Medulla oblongata (tissue), 1 donor: ENCODE data around the gene MYO7A.
A peak's percentile ranks its signal among the peaks of the same experiment; 100 is the strongest.

Experiments
- DNase-seq: peaks from one replicate; pipeline ENCODE4 v3.0.0-alpha.2; 2015; ENCODE audit errors: extremely low spot score

Gene MYO7A

DNA sequence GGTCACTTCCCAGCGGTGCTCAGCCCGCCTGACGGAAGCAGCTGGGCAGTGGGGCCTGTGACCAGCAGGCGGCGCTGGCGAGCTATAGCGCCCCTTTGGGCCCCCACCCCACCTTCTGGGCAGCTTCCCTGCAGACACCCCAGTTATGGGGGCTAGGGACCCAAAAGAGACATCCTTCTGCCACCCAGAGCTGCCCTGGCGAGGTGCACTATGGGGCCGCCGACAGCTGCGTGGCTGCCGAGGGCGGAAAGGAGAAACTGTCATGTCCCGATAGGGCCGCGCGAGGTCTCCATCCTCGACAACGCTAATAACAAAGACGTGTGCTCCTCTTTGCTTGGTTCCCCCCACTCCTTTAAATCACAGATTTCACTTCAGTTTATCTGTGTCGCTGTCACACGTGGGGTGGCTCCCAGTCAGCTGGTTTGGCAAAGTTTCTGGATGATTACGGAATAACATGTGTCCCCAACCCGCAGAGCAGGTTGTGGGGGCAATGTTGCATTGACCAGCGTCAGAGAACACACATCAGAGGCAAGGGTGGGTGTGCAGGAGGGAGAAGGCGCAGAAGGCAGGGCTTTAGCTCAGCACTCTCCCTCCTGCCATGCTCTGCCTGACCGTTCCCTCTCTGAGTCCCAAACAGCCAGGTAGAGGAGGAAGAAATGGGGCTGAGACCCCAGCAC lies 673 bp upstream of the MYO7A start:
- peak; percentile 68 for DNase-seq

- DNase-seq: no peak
Measured at GRCh38 chr11:77129069-77129841, 1.2 kb downstream of the MYO7A start.

DNA sequence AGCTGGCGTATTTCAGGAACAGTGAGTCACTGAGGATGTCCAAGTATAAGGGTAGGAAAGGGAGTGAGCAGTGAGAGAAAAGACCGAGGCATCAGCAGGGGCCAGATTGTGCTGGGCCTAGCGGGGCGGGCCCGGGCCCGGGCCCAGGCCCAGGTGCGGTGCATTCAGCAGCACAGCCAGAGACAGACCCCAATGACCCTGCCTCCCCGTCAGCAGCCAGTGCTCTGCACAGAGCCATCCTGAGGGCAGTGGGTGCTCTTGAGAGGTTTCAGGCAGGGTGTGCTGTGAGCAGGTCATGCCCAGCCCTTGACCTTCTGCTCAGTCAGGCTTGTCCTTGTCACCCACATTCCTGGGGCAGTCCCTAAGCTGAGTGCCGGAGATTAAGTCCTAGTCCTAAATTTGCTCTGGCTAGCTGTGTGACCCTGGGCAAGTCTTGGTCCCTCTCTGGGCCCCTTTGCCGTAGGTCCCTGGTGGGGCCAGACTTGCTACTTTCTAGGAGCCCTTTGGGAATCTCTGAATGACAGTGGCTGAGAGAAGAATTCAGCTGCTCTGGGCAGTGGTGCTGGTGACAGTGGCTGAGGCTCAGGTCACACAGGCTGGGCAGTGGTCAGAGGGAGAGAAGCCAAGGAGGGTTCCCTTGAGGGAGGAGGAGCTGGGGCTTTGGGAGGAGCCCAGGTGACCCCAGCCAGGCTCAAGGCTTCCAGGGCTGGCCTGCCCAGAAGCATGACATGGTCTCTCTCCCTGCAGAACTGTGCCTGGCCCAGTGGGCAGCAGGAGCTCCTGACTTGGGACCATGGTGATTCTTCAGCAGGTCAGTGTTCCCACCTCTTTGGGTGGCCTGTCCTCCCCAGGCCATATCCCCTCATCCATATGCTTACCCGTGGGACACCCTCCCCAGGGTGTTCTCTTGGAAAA lies 2.1 kb downstream of the MYO7A start:
- no peak for DNase-seq

DNA sequence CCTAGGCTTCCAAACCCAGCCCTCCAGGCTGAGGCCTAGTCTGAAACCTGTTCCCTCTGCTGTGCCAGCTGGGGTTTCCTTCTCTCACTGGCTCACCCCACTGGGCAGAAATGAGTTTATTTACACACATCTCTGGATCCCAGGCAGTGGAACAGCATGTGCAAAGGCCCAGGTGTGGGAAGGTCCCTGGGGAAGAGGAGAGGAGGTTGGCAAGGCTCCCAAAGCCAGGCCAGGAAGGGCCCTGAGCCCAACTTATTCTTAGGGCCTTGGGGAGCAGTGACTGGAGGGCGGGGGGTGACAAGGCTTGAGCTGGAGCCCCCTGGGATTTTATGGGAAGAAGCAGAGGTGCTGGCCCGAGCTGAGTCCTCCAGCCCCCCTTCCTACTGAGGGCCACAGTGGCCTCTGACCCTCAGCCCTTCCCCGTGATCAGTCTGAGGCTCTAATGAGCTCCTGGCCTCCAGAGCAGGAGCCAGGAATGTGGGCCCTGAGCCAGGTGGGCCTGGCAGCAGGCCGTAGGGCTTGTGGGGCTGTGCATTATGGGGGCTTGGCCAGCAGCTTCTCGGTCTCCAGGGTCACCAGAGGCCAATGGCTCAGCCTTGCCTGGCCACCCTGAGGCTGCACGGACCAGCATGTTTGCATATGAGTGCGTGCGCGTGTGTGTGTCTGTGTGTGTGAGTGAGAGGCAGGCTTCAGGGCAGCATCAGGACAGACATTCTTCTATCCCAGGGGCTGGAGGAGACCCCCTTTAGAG lies 2.9 kb downstream of the MYO7A start:
- no peak for DNase-seq

GRCh38 chr11:77131560-77131959 lies 3.5 kb downstream of the MYO7A start:
- no peak for DNase-seq

GRCh38 chr11:77135069-77135468 lies 7.0 kb downstream of the MYO7A start:
- DNase-seq: no peak

- no peak for DNase-seq
Measured at GRCh38 chr11:77136074-77136473, 8.0 kb downstream of the MYO7A start.

GRCh38 chr11:77136784-77137420 lies 8.9 kb downstream of the MYO7A start:
- no peak for DNase-seq

DNA sequence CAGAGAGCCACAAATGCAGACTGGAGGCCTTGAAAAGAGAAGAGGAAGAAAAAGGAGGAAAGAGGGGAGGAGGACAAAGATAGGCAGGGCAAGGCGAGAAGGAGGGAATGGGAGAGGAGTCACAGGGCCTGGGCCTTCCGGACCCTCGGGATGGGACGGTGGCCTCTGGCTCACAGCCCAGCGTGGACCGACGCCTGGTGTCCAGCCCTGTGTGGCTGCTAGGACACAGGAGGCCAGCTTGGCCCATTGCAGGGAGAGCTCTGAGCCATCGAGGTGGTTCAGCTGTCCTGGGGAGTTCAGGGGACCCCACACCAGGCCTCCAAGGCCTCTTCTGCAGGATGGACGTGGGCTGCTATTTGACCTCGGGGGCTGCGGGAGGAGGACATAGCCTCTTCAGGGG lies 9.4 kb downstream of the MYO7A start:
- no peak for DNase-seq

- no peak for DNase-seq
Measured at GRCh38 chr11:77138106-77138649, 10.1 kb downstream of the MYO7A start.

- DNase-seq: no peak
Measured at GRCh38 chr11:77139201-77139600, 11.2 kb downstream of the MYO7A start.

DNA sequence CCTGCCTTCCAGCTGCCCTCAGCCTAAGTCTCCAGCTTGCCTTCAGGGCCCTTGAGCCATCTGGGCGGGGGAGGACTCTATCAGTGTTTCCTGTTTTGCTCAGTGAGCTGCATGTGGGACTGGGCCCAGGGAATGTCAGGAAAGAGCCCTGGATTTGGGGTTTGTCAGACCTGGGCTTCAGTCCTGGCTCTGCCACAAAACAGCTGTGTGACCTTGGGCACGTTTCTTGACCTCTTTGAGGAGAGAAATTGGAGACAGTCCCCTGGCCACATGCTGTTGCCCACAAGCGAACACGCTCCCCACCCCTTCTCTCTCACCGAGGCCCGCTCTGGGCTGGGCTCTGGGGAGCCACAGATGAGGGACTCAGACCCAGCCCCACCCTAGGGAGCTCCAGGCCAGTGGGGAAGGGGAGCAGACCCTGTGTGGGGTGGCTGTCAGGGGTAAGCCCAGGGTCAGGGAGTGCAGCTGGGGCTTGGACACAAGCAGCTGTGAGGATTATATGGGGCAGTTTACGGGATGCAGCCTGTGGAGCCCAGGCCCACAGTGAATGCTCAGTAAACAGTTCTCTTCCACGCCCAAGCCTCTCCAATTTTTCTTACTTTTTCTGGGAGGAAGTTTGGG lies 12.3 kb downstream of the MYO7A start:
- DNase-seq: no peak

DNA sequence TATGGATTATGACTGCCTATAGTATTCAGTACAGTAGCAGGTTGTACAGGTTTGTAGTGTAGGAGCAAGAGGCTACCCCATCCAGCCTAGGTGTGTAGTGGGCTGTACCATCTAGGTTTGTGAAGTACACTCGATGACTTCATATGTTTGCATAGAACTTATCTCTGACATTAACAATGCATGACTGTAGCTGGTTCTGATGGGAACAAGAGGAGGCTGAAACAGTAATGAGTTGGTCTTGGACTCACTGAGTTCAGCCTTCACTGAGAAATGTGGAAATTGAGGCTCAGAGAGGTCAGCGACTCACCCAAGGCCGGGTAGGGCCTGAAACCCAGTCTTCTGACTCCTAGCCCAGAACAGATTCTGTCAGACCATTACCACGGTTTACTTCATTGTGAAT lies 13.0 kb downstream of the MYO7A start:
- no peak for DNase-seq

DNA sequence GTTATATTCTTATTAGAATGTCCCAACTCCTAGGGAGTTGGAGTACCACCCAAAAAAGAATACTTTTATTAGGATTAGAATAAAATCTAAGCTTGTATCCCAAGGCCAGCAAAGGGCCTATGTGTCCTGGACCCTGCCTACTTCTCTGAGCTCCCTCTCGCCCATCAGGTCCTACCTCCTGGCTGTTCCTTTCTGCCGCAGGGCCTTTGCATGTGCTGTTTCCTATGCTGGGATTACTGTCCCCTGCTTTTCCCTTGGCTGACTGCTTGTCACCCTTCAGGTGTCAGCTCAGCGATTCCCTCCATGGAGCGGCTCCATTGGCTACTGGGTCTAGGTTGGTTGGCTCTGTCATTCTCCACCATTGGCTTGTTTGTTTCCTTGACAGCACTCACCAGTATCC lies 13.4 kb downstream of the MYO7A start:
- no peak for DNase-seq

GRCh38 chr11:77142091-77142975 lies 14.3 kb downstream of the MYO7A start:
- DNase-seq: no peak

- DNase-seq: no peak
Measured at GRCh38 chr11:77143405-77144020, 15.5 kb downstream of the MYO7A start.

DNA sequence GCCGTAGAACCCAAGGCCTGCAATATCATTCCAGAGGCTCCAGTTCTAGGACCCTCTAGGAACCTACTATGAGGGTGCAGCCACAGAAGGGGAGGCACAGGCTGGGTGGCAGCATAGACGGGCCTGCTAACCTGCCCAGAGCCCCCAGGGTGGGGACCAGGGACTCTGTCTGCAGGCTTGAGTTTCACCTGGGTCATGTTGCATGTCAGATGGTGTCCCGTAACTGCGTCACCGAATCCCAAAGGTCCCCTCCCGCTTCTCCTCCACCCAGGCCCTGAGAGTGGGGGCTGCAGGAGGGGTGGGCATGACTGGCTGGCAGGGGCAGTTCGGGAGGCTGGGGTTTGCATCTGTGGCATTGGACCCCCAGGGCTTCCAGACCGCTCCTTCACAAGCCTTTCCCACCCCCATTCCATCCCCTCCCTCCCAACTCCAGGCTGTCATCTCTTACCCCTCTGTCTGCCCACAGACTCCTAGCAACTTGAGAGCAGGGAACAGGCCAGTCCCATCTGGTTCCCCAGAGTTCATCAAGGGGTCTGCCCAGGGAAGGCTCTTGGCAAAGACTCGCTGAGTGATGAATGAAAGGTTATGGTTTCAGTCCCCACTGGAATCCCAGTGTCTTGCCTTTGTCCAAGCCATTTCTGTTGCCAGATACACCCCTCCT lies 16.3 kb downstream of the MYO7A start:
- DNase-seq: no peak

DNA sequence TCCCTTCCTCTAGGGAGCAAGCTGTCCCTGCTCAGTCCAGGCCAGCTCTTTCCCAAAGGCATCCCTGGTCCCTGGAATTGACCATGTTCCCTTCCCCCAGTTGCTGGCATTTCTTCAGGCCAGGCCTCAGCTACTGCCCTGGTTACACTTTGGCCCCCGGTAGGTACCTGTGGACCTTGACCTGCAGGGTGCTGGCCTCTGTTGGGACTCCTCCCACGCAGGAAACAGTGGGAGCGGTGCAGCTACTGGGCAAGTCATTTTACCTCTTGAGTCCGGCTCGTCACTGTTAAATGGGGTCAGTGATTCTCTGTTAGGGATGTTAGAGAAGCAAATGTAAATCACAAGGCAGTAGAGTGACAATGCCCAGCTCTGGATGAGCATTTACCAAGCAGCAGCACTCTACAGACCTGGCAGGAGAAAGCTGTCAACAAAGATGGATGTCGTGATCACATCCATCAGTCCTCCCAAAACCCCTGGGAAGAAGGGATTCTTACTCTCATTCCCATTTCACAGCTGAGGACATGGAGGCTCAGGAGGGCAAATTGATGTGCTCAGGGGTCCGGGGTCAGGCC lies 16.9 kb downstream of the MYO7A start:
- DNase-seq: no peak
